ENCODE measurements around the gene SMC3.

GRCh38 chr10:110652475-110653118 is 85.1 kb downstream of the SMC3 start:
- no peak for TF ChIP-seq POLR2A (IDR thresholded peaks at IDR 0.05; ENCODE audit: low read depth, low read length)
- TF ChIP-seq POLR2AphosphoS5 (IDR thresholded peaks at IDR 0.05; ENCODE audit: low read depth, low read length) = no peak
- no peak for TF ChIP-seq TAF1 (IDR thresholded peaks at IDR 0.05; ENCODE audit: borderline replicate concordance, low read depth, low read length)

Data from GM12892 (cell line).